Testis (tissue), 3 donors: ENCODE data around the gene TLE4. TPM values are rescaled to one million over a fixed set of nuclear protein-coding genes. Genes with fewer than 3 reads are reported as not detected.

Experiments
- DNase-seq: peaks from one replicate; pipeline ENCODE4 v3.0.0-alpha.2; 2019
- H3K27ac ChIP-seq, 2 donors: fragments of 200-600 bp; sonication (generic); one replicate each; pipeline ENCODE4 v1.5.1; 2019
- H3K27me3 ChIP-seq: fragments of 200-600 bp; sonication (generic); one replicate; pipeline ENCODE4 v1.5.1; 2019
- H3K36me3 ChIP-seq: fragments of 200-600 bp; sonication (generic); one replicate; pipeline ENCODE4 v1.5.1; 2017; ENCODE audit warnings: low read depth; ENCODE audit errors: missing control alignments
- H3K4me1 ChIP-seq: fragments of 200-600 bp; sonication (generic); one replicate; pipeline ENCODE4 v1.5.1; 2019
- H3K4me3 ChIP-seq, 2 donors: fragments of 200-600 bp; sonication (generic); one replicate each; pipeline ENCODE4 v1.5.1; 2017 to 2019
- H3K9me3 ChIP-seq: fragments of 200-600 bp; sonication (generic); one replicate; pipeline ENCODE4 v1.5.1; 2017
- CTCF ChIP-seq, 3 experiments: fragments of 450-650 bp in 2 of 3; fragments of 200-600 bp in 1 of 3; sonication (generic) in 1 of 3; IDR thresholded peaks; one replicate each; pipeline ENCODE4 v1.5.1; 2016 to 2019; ENCODE audit warnings: antibody characterized with exemption in 3 of 3, mild to moderate bottlenecking in 2 of 3, moderate library complexity in 1 of 3
- POLR2A ChIP-seq: fragments of 450-650 bp; IDR thresholded peaks from one replicate; pipeline ENCODE4 v1.6.1; 2017; ENCODE audit warnings: antibody characterized with exemption, mild to moderate bottlenecking, moderate library complexity
- WGBS, 2 donors: methylation state at CpG; one replicate each; pipeline ENCODE4 v1.1.5; 2018; 5-methylcytosine and 5-hydroxymethylcytosine counted together
- intact Hi-C: fragments of 100-400 bp; cut with DNase I; formaldehyde crosslinking; loops from one replicate; pipeline ENCODE4 v1.15.1; 2023; ENCODE audit warnings: low total_unique reads
- polyA plus RNA-seq: library from polyadenylated mRNA; stranded (reverse); fragments of 350-450 nt; fragmentation: Illumina TruSeq; extraction: RNeasy Lipid Tissue Mini Kit (QIAGEN cat#74804); gene quantifications from one replicate; pipeline ENCODE4 v1.2.3, GENCODE V29; 2014; ENCODE audit warnings: low read depth, low replicate concordance; ENCODE audit not compliant: insufficient read depth
- total RNA-seq, 2 donors: library from RNA; depleted of rRNA; stranded (reverse); fragments of >200 nt; gene quantifications; one replicate each; pipeline ENCODE4 v1.2.3, GENCODE V29; 2016

TLE4 gene
- total and polyA plus RNA-seq, 3 donors from 2014 or later: 223 to 311 (median 292) TPM

GRCh38 chr9:79598562-79599345 is 27.0 kb downstream of the TLE4 start:
- Histone ChIP-seq H3K36me3 (no peaks in the 10 kb centered on the region), H3K4me3 (no peak overlapping the region), H3K27ac (no peak overlapping the region), H3K9me3 (no peaks in the 10 kb centered on the region), H3K27me3 (no peaks in the 10 kb centered on the region), H3K4me1 (no peaks in the 10 kb centered on the region)
- no peak for TF ChIP-seq POLR2A
- TF ChIP-seq CTCF (IDR thresholded peaks at IDR 0.05): no peak
- DNase-seq: no peak
- WGBS, 2 donors: 72 to 79% methylated on average over 4 of the region's 4 CpGs
- intact Hi-C loops: no loop called here

- no peak overlapping the region for H3K4me3 ChIP-seq
- H3K9me3 ChIP-seq: no peaks in the 10 kb centered on the region
- DNase-seq: no peak
- intact Hi-C loops: no loop called here
- no peaks in the 10 kb centered on the region for H3K27me3 ChIP-seq
- H3K27ac ChIP-seq: no peak overlapping the region
- TF ChIP-seq CTCF (IDR thresholded peaks at IDR 0.05) (no peak), POLR2A (no peak)
- WGBS, 2 donors: 86 to 88% methylated on average over 5 of the region's 5 CpGs
- H3K4me1 ChIP-seq: peaks cover 3% of the 10 kb centered on the region
- H3K36me3 ChIP-seq: no peaks in the 10 kb centered on the region
Observed at GRCh38 chr9:79600466-79600865, 28.7 kb downstream of the TLE4 start.

- DNase-seq: no peak
- intact Hi-C loops: no loop called here
- Histone ChIP-seq H3K4me3 (no peak overlapping the region), H3K27me3 (no peaks in the 10 kb centered on the region), H3K9me3 (no peaks in the 10 kb centered on the region), H3K27ac (no peak overlapping the region), H3K4me1 (peaks cover 6% of the 10 kb centered on the region), H3K36me3 (no peaks in the 10 kb centered on the region)
- TF ChIP-seq POLR2A (no peak), CTCF (IDR thresholded peaks at IDR 0.05) (no peak)
- WGBS, 2 donors: 89 to 98% methylated on average over 3 of the region's 3 CpGs
Observed at GRCh38 chr9:79603222-79603920, 31.6 kb downstream of the TLE4 start.

- no peak overlapping the region for H3K4me3 ChIP-seq
- H3K36me3 ChIP-seq: no peaks in the 10 kb centered on the region
- intact Hi-C loops: no loop called here
- no peaks in the 10 kb centered on the region for H3K9me3 ChIP-seq
- no peak overlapping the region for H3K27ac ChIP-seq
- no peaks in the 10 kb centered on the region for H3K27me3 ChIP-seq
- H3K4me1 ChIP-seq: peaks cover 6% of the 10 kb centered on the region
- TF ChIP-seq CTCF (IDR thresholded peaks at IDR 0.05): no peak
- no peak for TF ChIP-seq POLR2A
- no peak for DNase-seq
Observed at GRCh38 chr9:79604149-79604548, 32.4 kb downstream of the TLE4 start.
